ENCODE results near the gene SKP2. TPM values are rescaled to one million over a fixed set of nuclear protein-coding genes. Genes with fewer than 3 reads are reported as not detected.

The SKP2 gene
- total and polyA plus RNA-seq, 2 donors (not counting 3 experiments of a cell fraction or from before 2014, with no cell fraction given) = 12.5 to 40.9 TPM

DNA sequence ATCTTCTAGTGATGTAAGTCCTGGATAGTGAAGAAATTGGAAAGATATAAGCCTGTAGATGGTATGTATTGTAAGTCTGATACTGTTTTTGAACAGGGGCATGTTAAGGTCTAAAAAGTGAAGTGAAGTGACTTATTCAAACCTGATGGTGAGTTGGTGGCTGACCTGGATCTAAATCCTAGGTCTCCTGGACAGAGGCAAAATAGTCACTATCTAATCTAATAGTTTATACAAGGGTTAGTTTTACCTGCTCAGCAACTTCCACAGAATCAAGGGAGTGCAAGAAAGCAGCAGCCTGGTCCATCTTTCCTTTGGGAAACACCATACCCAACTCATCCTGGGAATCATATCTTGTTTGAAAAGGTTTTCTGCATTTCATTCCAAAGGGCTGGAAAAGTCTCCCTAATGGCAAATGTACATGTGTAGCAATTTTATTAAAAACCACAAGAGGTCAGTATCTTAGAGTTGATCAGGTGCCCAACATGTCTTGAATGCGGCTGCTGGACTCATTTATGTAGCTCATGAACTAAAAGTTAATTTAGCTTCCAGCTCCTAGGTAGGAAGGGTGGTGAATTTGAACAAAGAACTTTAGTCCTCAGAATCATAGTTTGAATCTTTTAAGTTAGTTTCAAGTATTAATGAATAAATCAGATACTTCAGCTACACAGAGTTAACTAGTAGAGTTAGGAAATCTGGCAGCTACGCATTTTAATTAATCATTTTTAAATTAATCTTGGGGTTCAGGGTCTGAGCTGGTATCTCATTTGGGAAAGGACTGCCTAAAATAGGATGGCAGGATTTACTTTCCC lies 26.0 kb downstream of the SKP2 start:
- Histone ChIP-seq H3K9me3 (replicated peaks; ENCODE audit: control insufficient read depth, insufficient read depth, low read length) (no peaks in the 10 kb centered on the region), H3K9ac (replicated peaks; ENCODE audit: extremely low read depth, insufficient read depth, low read length) (no peak overlapping the region), H3K4me1 (ENCODE audit: control insufficient read depth, extremely low read depth, insufficient read depth, low read length) (no peaks in the 10 kb centered on the region), H3K4me3 (replicated peaks in 1 of 3; ENCODE audit: insufficient read depth in 1 of 3, low read depth in 1 of 3, low read length in 3 of 3) (no peak overlapping the region), H4K20me1 (replicated peaks; ENCODE audit: control insufficient read depth, extremely low read depth, insufficient read depth, low read length) (no peaks in the 10 kb centered on the region), H3K27me3 (ENCODE audit: control insufficient read depth in 2 of 2, insufficient read depth in 2 of 2, low read length in 2 of 2) (no peaks in the 10 kb centered on the region), H3K4me2 (ENCODE audit: insufficient read depth, low read length) (no peak overlapping the region), H3K27ac (ENCODE audit: insufficient read depth, low read depth, low read length) (no peak overlapping the region), H3K9me1 (replicated peaks; ENCODE audit: control insufficient read depth, extremely low read depth, insufficient read depth, low read length) (no peaks in the 10 kb centered on the region), H3K79me2 (ENCODE audit: control insufficient read depth, insufficient read depth, low read length) (no peaks in the 10 kb centered on the region), H2AFZ (ENCODE audit: low read depth, low read length) (no peak overlapping the region), H3K36me3 (ENCODE audit: control insufficient read depth in 2 of 2, extremely low read depth in 1 of 2, insufficient read depth in 2 of 2, low read length in 2 of 2) (peaks cover 2 to 10% of the 10 kb centered on the region in 2 experiments)
- FAIRE-seq (peak; percentile 77), DNase-seq (ENCODE audit: low read depth, low spot score) (peak; percentile 54)
- CTCF ChIA-PET = interaction anchor here (0.6 to 2.6 kb wide), 38 partner anchors 9 to 518 kb away, joined by 3 to 50 read pairs (median 6); partner anchors contain the start of genes LMBRD2, NADK2, RANBP3L and SKP2
- POLR2A ChIA-PET = no interaction called here
- intact Hi-C loops (cut with micrococcal nuclease) = loop anchor here (1.0 to 10.0 kb wide), 6 partner anchors 25 to 515 kb away; partner anchors contain the start of genes NADK2 and SKP2
- no TSS peak for BruUV-seq (replicated peaks)
- peak; percentile 28 to 33 for TF ChIP-seq CTCF (IDR thresholded peaks at IDR 0.05; ENCODE audit: extremely low read depth in 1 of 2, insufficient read depth in 1 of 2, low read depth in 1 of 2, low read length in 2 of 2)
- TF ChIP-seq GATA2 (IDR thresholded peaks at IDR 0.05; ENCODE audit: insufficient read depth, insufficient read length, low read depth, low read length) = no peak
- dilution Hi-C loops (cut with MboI; ENCODE audit: extremely low pct_ligation_motif_present, low sequenced_read_pairs) = no loop called here

GRCh38 chr5:36178524-36178890 lies 26.6 kb downstream of the SKP2 start:
- ChIA-PET POLR2A (no interaction called here), CTCF (interaction anchor here (0.6 to 2.6 kb wide), 37 partner anchors 9 to 517 kb away, joined by 3 to 50 read pairs (median 6); partner anchors contain the start of genes LMBRD2, NADK2, RANBP3L and SKP2)
- no peak overlapping the region for H3K9ac ChIP-seq (replicated peaks; ENCODE audit: extremely low read depth, insufficient read depth, low read length)
- TF ChIP-seq FOS (IDR thresholded peaks at IDR 0.05; ENCODE audit: borderline replicate concordance, insufficient read depth, low read length) = no peak
- no peak for TF ChIP-seq CTCF (IDR thresholded peaks at IDR 0.05; ENCODE audit: extremely low read depth in 1 of 2, insufficient read depth in 1 of 2, low read depth in 1 of 2, low read length in 2 of 2)
- TF ChIP-seq GATA2 (IDR thresholded peaks at IDR 0.05; ENCODE audit: insufficient read depth, insufficient read length, low read depth, low read length) = no peak
- no peak for TF ChIP-seq MAX (IDR thresholded peaks at IDR 0.05; ENCODE audit: insufficient read depth, insufficient read length)
- TF ChIP-seq JUN (IDR thresholded peaks at IDR 0.05; ENCODE audit: borderline replicate concordance, insufficient read depth, insufficient read length, low read depth) = no peak
- TF ChIP-seq EZH2 (IDR thresholded peaks at IDR 0.05; ENCODE audit: borderline replicate concordance, low read depth, low read length, severe bottlenecking) = no peak
- TF ChIP-seq POLR2A (IDR thresholded peaks at IDR 0.05; ENCODE audit: low read depth, low read length) = no peak
- no peak for TF ChIP-seq POLR2AphosphoS5 (IDR thresholded peaks at IDR 0.05; ENCODE audit: insufficient read depth, low read depth, low read length)
- TF ChIP-seq MYC (IDR thresholded peaks at IDR 0.05; ENCODE audit: low read depth, low read length) = no peak
- FAIRE-seq (no peak), DNase-seq (ENCODE audit: low read depth, low spot score) (no peak)
- no peaks in the 10 kb centered on the region for H3K4me1 ChIP-seq (ENCODE audit: control insufficient read depth, extremely low read depth, insufficient read depth, low read length)
- H3K27ac ChIP-seq (ENCODE audit: insufficient read depth, low read depth, low read length) = no peak overlapping the region
- no peak overlapping the region for H3K4me2 ChIP-seq (ENCODE audit: insufficient read depth, low read length)
- dilution Hi-C loops (cut with MboI; ENCODE audit: extremely low pct_ligation_motif_present, low sequenced_read_pairs) = no loop called here
- H4K20me1 ChIP-seq (replicated peaks; ENCODE audit: control insufficient read depth, extremely low read depth, insufficient read depth, low read length) = no peaks in the 10 kb centered on the region
- H3K36me3 ChIP-seq (ENCODE audit: control insufficient read depth in 2 of 2, extremely low read depth in 1 of 2, insufficient read depth in 2 of 2, low read length in 2 of 2) = peaks cover 2 to 10% of the 10 kb centered on the region in 2 experiments
- H2AFZ ChIP-seq (ENCODE audit: low read depth, low read length) = no peak overlapping the region
- H3K79me2 ChIP-seq (ENCODE audit: control insufficient read depth, insufficient read depth, low read length) = no peaks in the 10 kb centered on the region
- no TSS peak for BruUV-seq (replicated peaks)
- H3K4me3 ChIP-seq (replicated peaks in 1 of 3; ENCODE audit: insufficient read depth in 1 of 3, low read depth in 1 of 3, low read length in 3 of 3) = no peak overlapping the region
- H3K27me3 ChIP-seq (ENCODE audit: control insufficient read depth in 2 of 2, insufficient read depth in 2 of 2, low read length in 2 of 2) = no peaks in the 10 kb centered on the region
- intact Hi-C loops (cut with micrococcal nuclease) = loop anchor here (1.0 to 10.0 kb wide), 5 partner anchors 62 to 515 kb away; partner anchors contain the start of gene NADK2
- H3K9me1 ChIP-seq (replicated peaks; ENCODE audit: control insufficient read depth, extremely low read depth, insufficient read depth, low read length) = no peaks in the 10 kb centered on the region
- no peaks in the 10 kb centered on the region for H3K9me3 ChIP-seq (replicated peaks; ENCODE audit: control insufficient read depth, insufficient read depth, low read length)

Data from endothelial cell of umbilical vein (primary cell).